ENCODE measurements around the gene PHETA2.

The PHETA2 gene

GRCh38 chr22:42074132-42074811, at the start of gene PHETA2:
PHETA2 (plus strand) TSS chr22:42074248; CDS start chr22:42077294, 3,046 bp downstream.
- peak; percentile 54 for DNase-seq (ENCODE audit: low read depth)

GRCh38 chr22:42025421-42025820, 48.6 kb upstream of the PHETA2 start:
- DNase-seq (ENCODE audit: low read depth), result no peak

- DNase-seq (ENCODE audit: low read depth), result no peak
Observed at GRCh38 chr22:42026705-42027104, 47.3 kb upstream of the PHETA2 start.

- no peak for DNase-seq (ENCODE audit: low read depth)
Observed at GRCh38 chr22:42033263-42034181, 40.5 kb upstream of the PHETA2 start.

GRCh38 chr22:42035256-42035655, 38.8 kb upstream of the PHETA2 start:
- no peak for DNase-seq (ENCODE audit: low read depth)

- no peak for DNase-seq (ENCODE audit: low read depth)
Observed at GRCh38 chr22:42039271-42039670, 34.8 kb upstream of the PHETA2 start.

- DNase-seq (ENCODE audit: low read depth), result no peak
Observed at GRCh38 chr22:42041784-42042183, 32.3 kb upstream of the PHETA2 start.

GRCh38 chr22:42050641-42051180, 23.3 kb upstream of the PHETA2 start:
- DNase-seq (ENCODE audit: low read depth), result no peak

GRCh38 chr22:42052765-42053164, 21.3 kb upstream of the PHETA2 start:
- no peak for DNase-seq (ENCODE audit: low read depth)

- no peak for DNase-seq (ENCODE audit: low read depth)
Observed at GRCh38 chr22:42056757-42057511, 17.1 kb upstream of the PHETA2 start.

- no peak for DNase-seq (ENCODE audit: low read depth)
Observed at GRCh38 chr22:42060489-42060888, 13.6 kb upstream of the PHETA2 start.

GRCh38 chr22:42061041-42061440, 13.0 kb upstream of the PHETA2 start:
- DNase-seq (ENCODE audit: low read depth), result no peak

GRCh38 chr22:42062506-42063170, 11.4 kb upstream of the PHETA2 start:
- no peak for DNase-seq (ENCODE audit: low read depth)

- DNase-seq (ENCODE audit: low read depth), result no peak
Observed at GRCh38 chr22:42064629-42065028, 9.4 kb upstream of the PHETA2 start.

GRCh38 chr22:42065438-42066125, 8.5 kb upstream of the PHETA2 start:
- DNase-seq (ENCODE audit: low read depth), result no peak

GRCh38 chr22:42066126-42066761, 7.8 kb upstream of the PHETA2 start:
- no peak for DNase-seq (ENCODE audit: low read depth)

GRCh38 chr22:42066937-42067336, 7.1 kb upstream of the PHETA2 start:
- DNase-seq (ENCODE audit: low read depth), result no peak

GRCh38 chr22:42067671-42068251, 6.3 kb upstream of the PHETA2 start:
- DNase-seq (ENCODE audit: low read depth), result no peak

- DNase-seq (ENCODE audit: low read depth), result no peak
Observed at GRCh38 chr22:42068291-42068690, 5.8 kb upstream of the PHETA2 start.
